GM19025 (cell line): Measurements from ENCODE around the gene SOS1.
"Not testable (repeated sequence)": the region's sequence is repeated elsewhere in the genome, so short reads cannot be mapped to it uniquely, and the experiment has no call there.

Source experiments
- ATAC-seq: cut with Tn5 transposase; IDR thresholded peaks from one replicate; pipeline ENCODE4 v1.9.1; 2021; ENCODE audit warnings: mild to moderate bottlenecking, low read depth, moderate library complexity; ENCODE audit not compliant: unreplicated experiment

SOS1 gene

GRCh38 chr2:39139511-39140237, 18.8 kb upstream of the SOS1 start:
- ATAC-seq, result no peak

- ATAC-seq, result no peak
Measured at GRCh38 chr2:39138837-39139211, 18.0 kb upstream of the SOS1 start.

- ATAC-seq, result not testable (repeated sequence)
Measured at GRCh38 chr2:39138187-39138836, 17.5 kb upstream of the SOS1 start.

GRCh38 chr2:39136799-39137198, 15.9 kb upstream of the SOS1 start:
- ATAC-seq, result no peak

GRCh38 chr2:39135690-39136259, 14.9 kb upstream of the SOS1 start:
- ATAC-seq, result no peak

GRCh38 chr2:39133215-39133851, 12.5 kb upstream of the SOS1 start:
- ATAC-seq, result no peak

GRCh38 chr2:39128919-39129391, 8.1 kb upstream of the SOS1 start:
- ATAC-seq, result peak; percentile 46

- ATAC-seq, result peak; percentile 43
Measured at GRCh38 chr2:39127973-39128372, 7.1 kb upstream of the SOS1 start.

GRCh38 chr2:39124746-39125057, 3.9 kb upstream of the SOS1 start:
- no peak for ATAC-seq

GRCh38 chr2:39124000-39124745, 3.3 kb upstream of the SOS1 start:
- peak; percentile 50 for ATAC-seq

GRCh38 chr2:39123436-39123999, 2.7 kb upstream of the SOS1 start:
- ATAC-seq, result no peak

GRCh38 chr2:39121523-39122063, 742 bp upstream of the SOS1 start:
- no peak for ATAC-seq

GRCh38 chr2:39120521-39120770, 405 bp downstream of the SOS1 start:
- no peak for ATAC-seq

GRCh38 chr2:39119732-39120520, 925 bp downstream of the SOS1 start:
- ATAC-seq, result peak; percentile 37

GRCh38 chr2:39118786-39119499, 1.9 kb downstream of the SOS1 start:
- ATAC-seq, result no peak

GRCh38 chr2:39115556-39115955, 5.3 kb downstream of the SOS1 start:
- ATAC-seq, result no peak

GRCh38 chr2:39114771-39115170, 6.1 kb downstream of the SOS1 start:
- ATAC-seq, result no peak

- no peak for ATAC-seq
Measured at GRCh38 chr2:39109537-39109936, 11.3 kb downstream of the SOS1 start.

- no peak for ATAC-seq
Measured at GRCh38 chr2:39108377-39108776, 12.5 kb downstream of the SOS1 start.
